GM19035 (cell line): Measurements from ENCODE around the gene NUP54.

ENCODE experiments used
- ATAC-seq: cut with Tn5 transposase; IDR thresholded peaks from one replicate; pipeline ENCODE4 v1.9.1; 2021; ENCODE audit not compliant: unreplicated experiment

The NUP54 gene

GRCh38 chr4:76148142-76148865, at the start of gene NUP54:
Gene NUP54 (minus strand): TSS chr4:76148397. CDS start chr4:76148374, 23 bp downstream.
- ATAC-seq, result peak; percentile 99

- ATAC-seq, result no peak
These were observed 49.0 kb upstream of the NUP54 start for GRCh38 chr4:76197031-76197743.

- ATAC-seq, result no peak
These were observed 48.2 kb upstream of the NUP54 start for GRCh38 chr4:76196376-76196775.

GRCh38 chr4:76195326-76195725, 47.1 kb upstream of the NUP54 start:
- no peak for ATAC-seq

- no peak for ATAC-seq
These were observed 46.1 kb upstream of the NUP54 start for GRCh38 chr4:76194325-76194724.

- no peak for ATAC-seq
These were observed 44.0 kb upstream of the NUP54 start for GRCh38 chr4:76192236-76192635.

- ATAC-seq, result no peak
These were observed 40.4 kb upstream of the NUP54 start for GRCh38 chr4:76188557-76188956.

- ATAC-seq, result no peak
These were observed 40.0 kb upstream of the NUP54 start for GRCh38 chr4:76188149-76188548.

GRCh38 chr4:76187152-76187551, 39.0 kb upstream of the NUP54 start:
- ATAC-seq, result no peak

GRCh38 chr4:76182463-76182862, 34.3 kb upstream of the NUP54 start:
- ATAC-seq, result no peak

- peak; percentile 87 for ATAC-seq
These were observed 31.5 kb upstream of the NUP54 start for GRCh38 chr4:76179398-76180318.

- ATAC-seq, result no peak
These were observed 30.1 kb upstream of the NUP54 start for GRCh38 chr4:76178296-76178695.

- no peak for ATAC-seq
These were observed 29.5 kb upstream of the NUP54 start for GRCh38 chr4:76177709-76178108.

GRCh38 chr4:76175336-76175735, 27.1 kb upstream of the NUP54 start:
- no peak for ATAC-seq

- no peak for ATAC-seq
These were observed 26.0 kb upstream of the NUP54 start for GRCh38 chr4:76174216-76174615.

GRCh38 chr4:76168688-76169087, 20.5 kb upstream of the NUP54 start:
- no peak for ATAC-seq

GRCh38 chr4:76166480-76166879, 18.3 kb upstream of the NUP54 start:
- no peak for ATAC-seq

GRCh38 chr4:76160355-76160754, 12.2 kb upstream of the NUP54 start:
- ATAC-seq, result no peak

- no peak for ATAC-seq
These were observed 8.4 kb upstream of the NUP54 start for GRCh38 chr4:76156635-76157034.

GRCh38 chr4:76155979-76156378, 7.8 kb upstream of the NUP54 start:
- ATAC-seq, result no peak

GRCh38 chr4:76153356-76153755, 5.2 kb upstream of the NUP54 start:
- ATAC-seq, result no peak
